ENCODE data around the gene OPCML.
"Not testable (repeated sequence)": the region's sequence is repeated elsewhere in the genome, so short reads cannot be mapped to it uniquely, and the experiment has no call there.

Gene OPCML

GRCh38 chr11:132396318-132396717, 1136.0 kb downstream of the OPCML start:
- DNase-seq, result no peak

GRCh38 chr11:132395434-132395833, 1136.9 kb downstream of the OPCML start:
- no peak for DNase-seq

GRCh38 chr11:132379540-132379939, 1152.8 kb downstream of the OPCML start:
- DNase-seq, result no peak

- no peak for DNase-seq
Observed at GRCh38 chr11:132373405-132374143, 1158.7 kb downstream of the OPCML start.

- DNase-seq, result not testable (repeated sequence)
Observed at GRCh38 chr11:132370114-132370513, 1162.2 kb downstream of the OPCML start.

GRCh38 chr11:132367293-132367692, 1165.0 kb downstream of the OPCML start:
- no peak for DNase-seq

GRCh38 chr11:132365650-132366049, 1166.7 kb downstream of the OPCML start:
- DNase-seq, result no peak
